GM19328 (cell line): Measurements from ENCODE around the gene GASK1A.

Experiments
- ATAC-seq: cut with Tn5 transposase; IDR thresholded peaks from one replicate; pipeline ENCODE4 v1.9.1; 2021; ENCODE audit warnings: mild to moderate bottlenecking, moderate library complexity; ENCODE audit not compliant: unreplicated experiment

Gene GASK1A

DNA sequence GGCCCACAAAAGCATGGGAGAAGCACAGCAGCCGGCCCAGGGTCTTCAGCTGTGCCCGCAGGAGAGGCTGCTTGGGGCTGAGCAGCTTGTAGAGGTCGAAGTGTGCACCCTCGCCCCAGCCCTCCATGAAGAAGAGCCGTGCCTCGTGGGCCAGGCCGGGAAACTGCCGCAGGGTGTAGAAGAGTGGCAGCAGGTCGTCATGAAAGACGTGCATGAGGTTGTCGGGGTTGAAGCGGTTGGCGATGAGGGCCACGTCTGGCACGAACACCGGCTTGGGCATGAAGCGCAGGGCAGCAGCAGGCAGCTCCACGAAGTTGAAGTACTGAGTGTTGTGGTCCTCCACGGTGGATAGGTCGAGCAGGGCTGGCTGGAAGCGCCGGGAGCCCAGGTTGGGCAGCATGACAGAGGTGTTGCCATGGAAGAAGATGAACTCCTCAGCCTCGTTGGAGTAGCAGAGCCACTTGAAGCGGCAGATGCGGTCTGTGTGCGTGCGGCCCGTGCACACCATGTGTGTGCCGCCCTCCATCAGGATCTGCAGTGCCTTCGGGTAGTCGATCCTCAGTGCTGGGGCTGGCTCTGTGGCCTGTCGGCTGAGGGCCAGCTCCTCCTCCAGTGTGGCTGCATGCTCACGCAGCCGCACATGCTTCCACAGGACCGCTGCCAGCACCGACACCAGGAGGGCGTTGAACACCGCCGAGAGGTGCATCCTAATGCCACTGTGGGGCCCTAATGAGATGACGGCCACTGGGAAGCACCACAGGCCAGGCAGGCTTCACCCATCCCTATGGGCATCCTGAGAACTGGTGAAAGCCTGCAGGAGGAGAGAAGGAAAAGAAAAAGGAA, 101.8 kb downstream of the GASK1A start:
- no peak for ATAC-seq

DNA sequence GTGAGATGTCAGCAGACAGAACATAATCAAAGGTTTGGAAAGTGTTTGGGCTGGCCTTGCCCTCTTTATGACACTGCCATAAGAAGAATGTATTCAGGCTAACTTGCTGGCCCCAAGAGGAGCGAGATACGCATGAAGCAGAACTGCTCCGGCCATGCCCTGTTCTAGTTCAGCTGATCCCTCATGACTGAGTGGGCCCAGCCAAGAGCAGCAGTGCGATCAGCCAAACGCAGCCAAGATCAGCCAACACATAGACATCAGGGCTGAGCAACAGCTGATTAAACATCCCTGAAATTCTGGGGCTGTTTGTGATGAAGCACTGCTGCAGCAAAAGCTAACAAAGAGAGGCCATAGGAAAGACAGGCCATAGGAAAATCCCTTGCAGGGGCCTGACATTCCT, 102.7 kb downstream of the GASK1A start:
- no peak for ATAC-seq

DNA sequence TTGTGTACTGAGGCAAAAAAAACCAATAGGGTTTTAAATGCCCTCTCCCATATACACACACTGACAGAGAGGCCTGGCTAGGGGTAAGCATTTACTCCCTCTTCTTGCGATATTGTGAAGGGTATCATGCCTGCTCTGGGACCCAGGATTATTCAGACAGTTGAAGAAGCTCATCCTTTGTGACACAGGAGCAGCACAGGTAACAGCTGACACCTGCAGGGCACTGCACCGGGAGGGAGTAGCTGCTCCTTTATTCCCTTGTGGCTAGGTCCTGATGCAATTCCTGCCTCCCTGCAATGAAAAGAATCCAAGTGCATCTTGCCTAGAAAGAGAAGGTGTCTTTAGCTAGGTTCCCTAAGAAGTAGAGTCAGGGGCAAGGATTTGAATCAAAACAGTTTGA, 103.3 kb downstream of the GASK1A start:
- ATAC-seq = no peak

DNA sequence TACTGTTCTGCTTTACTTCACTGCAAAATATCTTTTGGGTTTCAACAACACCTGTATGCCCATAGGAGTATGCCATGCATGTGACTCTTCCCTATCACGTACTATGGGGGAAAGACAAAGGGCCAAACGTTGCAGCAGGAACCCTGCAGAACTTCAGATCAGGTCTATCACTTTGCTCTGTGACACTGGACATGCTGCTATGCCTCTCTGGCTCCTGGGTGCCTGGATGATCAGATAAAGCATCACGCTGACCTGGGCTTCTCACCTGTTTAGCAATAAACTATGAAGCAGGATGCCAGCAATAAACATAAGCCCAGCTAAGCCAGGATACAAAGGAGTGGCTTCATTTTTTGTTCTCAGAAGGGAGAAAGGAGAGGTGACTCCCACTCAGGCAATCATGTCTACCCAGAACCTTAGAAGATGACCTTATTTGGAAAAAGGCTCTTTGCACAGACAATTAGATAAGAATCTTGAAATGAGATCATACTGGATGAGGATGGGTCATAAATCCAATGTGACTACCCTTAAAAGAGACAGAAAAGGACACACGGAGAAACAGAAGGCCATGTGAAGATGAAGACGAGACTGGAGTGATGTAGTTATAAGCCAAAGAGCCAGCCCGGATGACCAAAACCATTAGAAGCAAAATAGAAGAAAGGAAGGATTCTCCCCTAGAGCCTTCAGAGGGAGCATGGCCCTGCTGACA, 107.5 kb downstream of the GASK1A start:
- no peak for ATAC-seq

DNA sequence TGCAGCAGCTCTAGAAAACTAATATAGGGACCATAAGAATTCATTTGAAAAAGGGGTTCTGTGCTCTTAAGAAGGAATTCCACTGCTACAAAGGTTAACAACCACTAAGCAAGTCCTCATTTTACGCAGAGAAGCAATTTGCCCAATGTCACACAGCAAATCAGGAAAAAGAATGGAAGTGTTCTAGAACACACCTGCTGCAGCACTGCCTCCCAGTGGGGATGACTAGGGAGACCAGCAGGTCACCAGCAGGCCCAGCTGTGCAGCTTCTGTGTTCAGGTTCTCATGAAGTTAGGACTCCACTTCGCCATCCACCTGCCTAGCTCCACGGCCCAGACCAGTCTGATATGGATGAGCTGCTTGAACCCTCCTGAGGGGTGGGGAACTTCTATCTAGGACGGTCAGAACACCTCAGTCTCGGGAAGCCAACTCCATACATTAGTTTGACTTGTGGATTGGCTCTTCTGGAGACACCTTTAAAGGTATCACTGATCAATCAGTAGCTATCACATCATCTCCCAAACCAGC, 108.2 kb downstream of the GASK1A start:
- ATAC-seq = no peak

DNA sequence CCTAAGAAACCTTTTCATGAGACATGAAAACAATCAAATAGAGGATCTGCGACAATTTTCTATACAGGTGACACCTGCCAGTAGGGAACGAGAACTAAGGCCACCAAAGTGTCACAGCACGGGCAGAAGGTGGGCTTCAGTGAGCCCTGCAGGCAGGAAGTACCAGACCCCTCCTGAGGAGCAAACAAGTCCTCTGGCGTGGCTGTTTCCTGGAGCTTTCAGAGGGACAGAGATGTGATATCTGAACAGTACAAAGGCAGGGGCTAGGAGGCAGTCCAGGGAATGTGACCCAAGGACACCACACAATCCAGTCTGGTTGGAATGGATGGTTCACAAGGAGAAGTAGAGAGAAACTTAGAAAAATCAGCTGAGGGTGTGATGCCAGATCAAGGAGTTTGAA, 110.0 kb downstream of the GASK1A start:
- no peak for ATAC-seq

DNA sequence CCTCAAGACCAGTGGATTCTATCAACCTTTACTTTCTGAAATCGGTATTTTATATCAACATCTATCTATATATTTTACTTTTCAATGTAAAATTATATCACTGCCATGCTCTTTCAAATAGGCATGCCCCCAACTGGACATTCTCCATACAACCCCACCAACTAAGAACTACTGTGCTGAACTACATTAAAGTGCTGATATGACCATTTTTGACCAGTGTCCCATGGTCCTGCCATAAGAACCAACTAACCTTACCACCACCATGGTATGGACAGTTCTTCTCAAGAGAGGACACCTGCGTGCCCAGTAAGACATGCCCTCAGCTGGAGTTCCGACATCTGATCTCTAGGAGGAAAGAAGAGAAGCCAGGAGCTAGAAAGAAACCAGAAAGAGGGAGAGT, 111.1 kb downstream of the GASK1A start:
- no peak for ATAC-seq

DNA sequence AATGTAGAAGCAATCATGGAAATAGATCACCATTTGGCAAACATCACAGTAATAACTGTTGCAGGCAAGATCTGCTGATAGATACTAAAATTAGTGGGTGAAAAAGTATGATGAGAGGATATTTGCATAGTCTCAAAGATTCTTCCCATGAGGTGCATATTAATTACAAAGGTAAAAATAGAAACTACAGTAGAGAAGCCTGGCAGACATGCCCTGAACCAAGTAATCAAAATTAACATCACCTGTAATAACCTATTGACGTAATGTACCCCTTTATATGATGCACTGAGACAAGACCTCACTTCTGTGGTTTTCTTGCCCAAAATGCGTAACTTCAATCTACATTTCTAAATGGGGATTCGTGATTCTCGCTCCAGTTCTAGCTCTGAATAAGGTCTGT, 112.4 kb downstream of the GASK1A start:
- no peak for ATAC-seq

DNA sequence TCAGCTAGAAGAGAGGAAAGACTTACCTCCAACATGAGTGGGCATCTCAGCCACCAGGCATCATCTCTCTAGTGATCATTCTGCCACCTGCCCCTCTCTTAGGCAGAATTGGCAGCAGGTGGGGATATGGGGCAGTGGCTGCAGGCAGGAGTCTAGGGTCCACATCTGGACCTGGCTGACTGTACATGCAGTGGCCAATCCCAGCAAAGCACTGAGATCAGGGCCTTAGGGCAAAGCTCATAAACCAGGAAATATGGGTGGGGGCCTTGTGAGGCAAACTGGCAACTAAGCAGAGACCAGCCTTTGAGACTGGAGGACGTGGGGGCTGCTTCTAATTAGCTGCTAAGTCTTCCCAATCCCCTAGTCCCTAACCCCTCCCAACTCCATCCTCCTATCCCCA, 113.9 kb downstream of the GASK1A start:
- ATAC-seq = no peak

DNA sequence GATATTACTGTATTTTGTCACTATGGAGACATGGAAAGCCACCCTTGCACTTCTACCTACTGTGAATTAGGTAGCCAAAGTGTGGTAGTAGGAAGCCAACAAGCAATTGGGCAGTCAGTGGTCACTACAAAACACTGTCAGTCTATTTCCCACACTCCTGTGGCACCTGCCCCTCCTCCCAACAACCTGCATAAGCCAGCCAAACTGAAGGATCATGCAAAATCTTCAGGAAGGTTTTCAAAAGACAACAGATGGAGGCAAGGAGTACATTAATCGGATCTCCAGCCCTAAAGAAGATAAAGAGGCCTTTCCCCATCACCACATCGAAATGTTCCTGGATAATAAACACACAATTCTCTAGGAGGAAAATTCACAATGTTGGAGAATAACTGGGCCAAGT, 114.9 kb downstream of the GASK1A start:
- no peak for ATAC-seq

DNA sequence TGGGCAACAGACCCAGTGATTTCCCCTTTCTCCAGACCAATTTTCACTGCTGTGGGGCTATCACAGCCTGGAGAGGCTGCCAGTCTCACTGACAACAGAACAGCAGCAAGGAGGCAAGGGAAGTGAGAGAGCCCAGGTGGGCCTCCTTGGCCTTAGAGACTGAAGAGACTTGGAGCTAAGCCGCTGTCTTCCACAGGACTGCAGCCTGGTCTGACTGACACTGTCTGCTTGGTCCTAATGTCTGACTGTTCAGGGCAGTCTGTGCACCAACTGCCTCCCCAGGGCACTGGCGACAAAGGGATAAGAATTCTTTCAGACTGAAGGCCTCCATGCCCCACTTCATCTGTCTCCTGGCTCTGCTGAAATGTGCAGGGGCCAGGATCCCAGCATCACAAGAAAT, 115.3 kb downstream of the GASK1A start:
- ATAC-seq = no peak

DNA sequence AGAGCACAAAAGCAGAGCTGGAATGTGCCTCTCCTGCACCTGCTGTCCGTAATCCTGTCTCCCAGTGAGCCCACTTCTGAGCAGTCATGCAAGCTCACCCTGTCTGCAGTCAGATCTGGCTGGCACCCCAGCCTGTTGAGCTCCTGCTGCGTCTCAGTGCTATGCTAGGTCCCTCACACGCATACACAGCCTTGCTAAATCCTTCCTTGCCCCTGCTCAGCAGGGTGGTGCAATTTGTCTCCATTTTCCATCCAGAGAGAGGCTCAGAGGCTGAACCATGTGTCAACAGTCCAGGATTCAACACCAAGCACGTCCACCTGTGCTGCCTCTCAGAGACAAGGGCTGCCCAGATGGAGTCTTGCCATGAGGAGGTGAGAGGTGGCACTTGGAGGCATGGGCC, 115.7 kb downstream of the GASK1A start:
- ATAC-seq = no peak

DNA sequence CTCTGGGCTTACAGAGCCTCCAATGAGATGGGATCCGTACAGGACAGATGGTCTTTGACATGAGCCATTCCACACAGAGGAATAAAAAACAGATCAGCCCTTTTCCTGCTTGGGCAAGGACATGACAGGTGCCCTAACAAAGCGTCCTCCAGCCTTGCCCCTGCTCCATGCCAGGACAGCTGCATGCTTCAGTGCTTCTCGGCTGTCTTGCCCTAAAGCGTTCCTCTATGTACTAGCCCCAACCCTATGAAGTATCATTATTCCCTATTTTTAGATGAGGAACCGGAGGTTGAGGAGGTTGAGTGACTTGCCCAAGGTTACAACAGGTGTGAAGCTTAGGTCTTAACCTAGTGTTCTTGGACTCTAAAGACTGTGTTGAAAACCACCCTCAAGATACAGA, 116.3 kb downstream of the GASK1A start:
- no peak for ATAC-seq

DNA sequence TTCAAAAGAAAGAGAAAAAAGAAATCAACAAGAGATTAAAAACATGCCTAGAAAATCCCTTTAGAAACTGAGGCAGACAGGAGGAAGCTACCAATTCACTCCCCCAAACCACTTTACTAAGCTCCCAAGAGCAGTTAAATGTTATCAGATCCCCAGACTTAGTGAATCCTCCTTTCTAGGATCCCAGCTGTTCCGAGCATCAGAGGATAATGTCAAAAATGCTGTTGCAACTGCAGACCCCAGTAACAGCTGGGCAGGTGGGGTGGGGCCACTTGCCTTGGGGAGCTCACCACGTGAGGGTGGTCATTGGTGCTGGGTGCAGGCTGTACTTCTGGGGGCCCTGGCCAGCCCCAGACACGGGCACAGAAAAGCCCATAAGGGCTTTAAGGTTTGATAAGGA, 117.7 kb downstream of the GASK1A start:
- ATAC-seq = no peak

DNA sequence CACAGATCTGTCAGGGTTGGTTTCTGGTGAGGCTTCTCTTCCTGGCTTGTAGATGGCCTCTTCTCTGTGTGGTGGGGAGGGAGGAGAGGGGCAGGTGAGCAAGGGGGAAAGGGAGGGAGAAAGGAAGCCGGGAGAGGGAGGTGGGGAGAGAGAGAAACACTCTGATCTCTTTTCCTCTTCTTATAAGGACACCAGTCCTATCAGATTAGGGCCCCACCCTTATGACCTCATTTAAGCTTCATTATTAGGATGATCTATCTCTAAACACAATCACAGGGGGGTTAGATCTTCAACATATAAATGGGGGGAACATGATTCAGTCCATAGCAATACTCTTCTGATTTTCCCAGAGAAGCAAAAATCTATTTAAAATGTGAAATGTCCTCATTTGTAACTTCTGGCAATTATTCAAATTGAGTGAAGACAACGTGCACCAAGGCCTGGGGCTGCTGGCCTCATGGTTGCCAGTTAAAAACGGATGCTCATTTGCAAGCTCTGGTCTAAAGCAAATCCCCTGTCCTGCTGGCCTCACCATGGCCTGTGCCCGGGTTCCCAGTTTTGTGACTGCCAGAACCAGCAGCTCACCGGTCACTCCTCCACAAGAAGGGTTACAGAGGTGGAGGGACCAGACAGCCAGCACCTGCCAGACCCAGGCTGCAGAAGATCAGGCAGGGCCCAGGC, 118.4 kb downstream of the GASK1A start:
- ATAC-seq = no peak

DNA sequence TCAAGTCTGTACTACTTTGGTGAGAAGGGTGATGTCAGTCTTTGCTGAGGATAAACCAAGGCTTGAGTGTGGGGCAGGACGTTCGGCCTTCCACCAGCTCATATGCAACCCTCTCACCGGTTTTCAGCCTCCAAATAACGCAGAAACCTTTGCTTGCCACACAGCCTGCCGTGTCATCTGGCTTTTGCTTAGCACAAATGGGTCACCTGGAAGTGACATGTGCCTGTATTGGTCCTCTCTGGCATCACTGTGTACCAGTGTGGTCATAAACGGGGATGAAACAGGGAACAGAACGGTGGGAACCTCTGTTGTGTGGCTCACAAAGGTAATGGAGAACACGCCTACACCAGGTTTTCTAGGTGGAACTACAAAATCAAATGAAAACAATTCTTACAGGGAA, 119.7 kb downstream of the GASK1A start:
- ATAC-seq = no peak

DNA sequence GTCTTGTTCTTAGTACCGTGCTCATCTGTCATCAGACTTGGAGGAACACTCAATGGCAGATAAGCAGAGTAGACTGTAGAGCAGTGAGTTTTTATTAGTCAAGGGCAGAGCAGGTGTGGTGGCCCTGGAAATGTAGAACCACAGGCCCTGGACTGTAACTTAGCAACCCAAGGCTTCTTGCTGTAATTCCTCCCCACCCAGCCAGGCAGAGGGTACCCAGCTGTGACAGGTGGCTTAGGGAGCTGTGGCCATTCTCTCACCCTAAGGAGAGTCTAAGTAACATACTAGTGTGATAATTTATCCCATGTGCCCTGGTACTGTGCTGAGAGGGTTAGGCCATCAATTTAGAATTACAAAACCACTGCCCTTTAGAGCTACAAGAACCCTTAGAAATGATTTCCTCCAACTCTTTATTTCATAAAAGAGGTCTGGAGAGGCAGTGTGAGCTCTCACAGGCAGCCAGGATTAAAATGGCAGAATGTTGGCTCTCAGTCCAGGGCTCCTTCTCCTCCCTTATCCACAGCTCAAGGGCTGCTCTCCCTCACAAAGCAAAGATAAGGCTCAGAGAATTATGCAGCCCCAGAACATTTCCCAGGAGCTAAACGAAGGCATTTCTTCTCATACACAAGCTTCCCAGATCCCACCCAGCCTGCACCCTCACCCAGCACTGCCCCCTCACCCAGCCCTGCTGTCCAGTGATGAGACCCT, 123.8 kb downstream of the GASK1A start:
- no peak for ATAC-seq

DNA sequence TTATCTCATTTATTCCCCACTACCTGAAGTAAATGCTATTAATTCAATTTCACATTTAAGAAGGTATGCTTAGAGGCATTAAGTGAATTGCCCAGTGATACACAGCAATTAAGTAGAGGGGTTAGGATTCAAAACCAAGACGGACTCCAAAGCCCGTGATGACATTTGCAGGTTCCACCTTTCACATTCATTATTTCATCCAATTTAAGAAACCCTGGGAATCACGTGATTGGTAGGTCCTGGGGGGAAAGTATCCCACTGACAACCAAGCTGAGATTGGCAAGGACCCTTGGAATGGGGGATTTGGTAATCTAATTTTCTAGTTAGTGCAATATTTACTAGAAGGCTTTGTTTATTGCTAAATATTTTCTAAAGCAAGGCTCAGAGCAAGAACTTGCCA, 124.9 kb downstream of the GASK1A start:
- ATAC-seq = no peak

DNA sequence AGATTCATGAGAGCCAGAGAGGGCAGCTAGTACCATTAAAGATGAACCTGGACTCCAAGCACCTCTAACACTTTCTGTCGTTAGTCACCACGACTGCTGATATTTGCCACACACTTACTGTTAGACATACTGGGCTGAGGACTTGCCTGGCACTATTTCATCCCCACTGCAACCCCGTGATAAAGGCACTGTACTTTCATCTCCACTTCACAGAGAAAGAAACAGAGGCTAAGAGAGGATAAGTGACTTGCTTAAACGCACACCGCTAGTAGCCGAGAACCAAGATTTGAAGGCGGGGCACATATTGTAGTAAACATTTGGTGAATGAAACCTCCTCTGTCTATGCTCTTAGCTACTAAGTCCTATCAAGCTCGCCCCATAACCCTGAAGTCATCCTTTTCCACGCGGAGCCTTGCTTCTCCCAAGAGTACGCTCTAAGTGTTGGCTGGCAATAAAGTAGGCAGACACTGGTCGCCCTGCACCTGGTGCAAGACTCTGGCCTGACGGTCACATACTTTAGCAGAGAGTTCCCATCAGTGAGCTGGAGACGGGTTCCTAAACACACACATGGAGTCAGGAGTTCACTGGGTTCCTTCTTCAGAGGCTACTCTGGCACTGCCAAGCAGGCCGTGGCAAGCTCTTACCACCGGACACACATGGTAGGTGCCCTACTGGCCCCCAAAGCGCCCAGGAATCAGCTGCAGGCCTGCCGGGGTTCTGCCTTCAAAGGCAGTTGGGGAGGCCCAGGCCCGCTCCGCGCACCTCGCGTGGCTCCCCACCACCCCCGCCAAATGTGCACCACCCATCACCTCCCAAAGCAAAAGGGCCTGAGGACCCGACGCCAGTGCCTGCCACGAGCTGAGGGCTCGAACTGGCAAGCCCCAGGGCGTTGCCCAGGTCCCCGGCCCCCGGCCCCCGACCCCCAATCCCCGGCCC, 125.8 kb downstream of the GASK1A start:
- ATAC-seq = no peak
